Spinal cord (tissue), 10 donors: ENCODE data around the gene SLBP. TPM values are rescaled to one million over a fixed set of nuclear protein-coding genes. Genes with fewer than 3 reads are reported as not detected.

Source experiments
- DNase-seq, 6 donors: peaks; one replicate each; pipeline versions ENCODE4 v3.0.0 to v3.0.0-alpha.2; 2013 to 2015; ENCODE audit warnings: low spot score in 6 of 6, low read depth in 4 of 6
- H3K27ac ChIP-seq: one replicate; pipeline ENCODE4 v1.5.1; 2013; ENCODE audit warnings: low read depth, low read length, control low read depth
- H3K27me3 ChIP-seq: one replicate; pipeline ENCODE4 v1.6.1; 2013; ENCODE audit warnings: low read length; ENCODE audit not compliant: control insufficient read depth, insufficient read depth
- H3K36me3 ChIP-seq: one replicate; pipeline ENCODE4 v1.6.1; 2013; ENCODE audit warnings: low read length; ENCODE audit not compliant: control insufficient read depth, insufficient read depth
- H3K4me1 ChIP-seq: one replicate; pipeline ENCODE4 v1.6.1; 2013; ENCODE audit warnings: low read length; ENCODE audit not compliant: control insufficient read depth, insufficient read depth
- H3K4me3 ChIP-seq: one replicate; pipeline ENCODE4 v1.5.1; 2013; ENCODE audit warnings: low read depth, low read length, control low read depth
- H3K9me3 ChIP-seq: one replicate; pipeline ENCODE4 v1.6.1; 2013; ENCODE audit warnings: low read length; ENCODE audit not compliant: control insufficient read depth, insufficient read depth
- WGBS: methylation state at CpG from one replicate; pipeline ENCODE4 v1.1.5; 2013; ENCODE audit warnings: missing lambda C conversion rate; ENCODE audit not compliant: insufficient coverage; 5-methylcytosine and 5-hydroxymethylcytosine counted together
- polyA plus RNA-seq, 2 donors: library from polyadenylated mRNA; unstranded; fragments of 120-200 nt; gene quantifications; one replicate each; pipeline ENCODE4 v1.2.1, GENCODE V29; 2013; ENCODE audit not compliant: insufficient read length in 2 of 2
- total RNA-seq, 2 donors: library from RNA; depleted of rRNA in 1 of 2; stranded (reverse); fragments of 120-200 nt in 1 of 2; fragments of >200 nt in 1 of 2; gene quantifications; one replicate each; pipeline versions ENCODE4 v1.2.3 to v1.2.4, GENCODE V29; 2013 to 2014
- donor health status: healthy.

Gene SLBP
- total and polyA plus RNA-seq, 4 donors, result 37.0 to 59.9 (median 56.4) TPM

DNA sequence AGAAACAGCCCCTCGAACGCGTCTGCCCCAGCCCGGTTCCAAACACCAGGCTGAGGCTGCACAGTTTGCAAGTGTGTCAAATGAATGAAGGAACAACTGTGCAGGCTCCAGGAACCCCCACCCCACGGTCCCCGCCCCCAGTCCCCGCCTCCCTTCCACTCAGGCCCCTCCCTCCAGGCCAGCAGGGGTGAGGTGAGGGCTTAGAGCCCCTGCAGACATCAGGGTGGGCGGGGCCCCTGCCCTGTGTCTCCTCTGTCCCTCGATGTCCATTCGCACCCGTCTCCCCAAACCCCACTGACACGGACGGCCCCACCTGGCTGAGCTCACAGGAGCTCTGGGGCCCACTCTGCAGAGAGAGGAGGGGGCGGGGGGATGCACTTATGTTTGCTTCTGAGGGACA is 37.7 kb upstream of the SLBP start:
- no peak for DNase-seq
- peaks cover 23% of the 10 kb centered on the region for H3K36me3 ChIP-seq
- H3K9me3 ChIP-seq, result no peaks in the 10 kb centered on the region
- no peak overlapping the region for H3K27ac ChIP-seq
- no peak overlapping the region for H3K4me3 ChIP-seq
- H3K4me1 ChIP-seq, result peaks cover 47% of the 10 kb centered on the region
- 67% methylated on average over 7 of the region's 14 CpGs for WGBS
- no peaks in the 10 kb centered on the region for H3K27me3 ChIP-seq

DNA sequence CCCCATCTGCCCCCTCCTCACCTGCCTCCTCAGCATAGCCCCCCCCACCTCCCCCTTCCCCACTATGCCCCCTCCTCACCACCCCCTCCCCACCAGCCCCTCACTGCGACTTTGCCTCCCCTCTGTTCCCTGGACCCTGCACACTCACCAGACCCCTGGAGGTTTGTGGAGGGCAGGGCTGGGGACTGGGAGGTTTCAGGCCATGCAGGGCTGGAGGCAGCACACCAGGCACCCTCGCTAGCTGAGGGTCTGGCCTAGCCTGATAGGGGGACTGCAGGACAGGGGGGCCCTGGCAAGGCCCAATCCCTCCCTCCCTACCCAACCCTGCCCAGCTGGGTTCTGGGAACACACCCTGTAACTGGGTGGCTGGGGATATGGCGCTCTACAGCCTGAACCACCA is 37.3 kb upstream of the SLBP start:
- peaks cover 47% of the 10 kb centered on the region for H3K4me1 ChIP-seq
- H3K27me3 ChIP-seq, result no peaks in the 10 kb centered on the region
- no peaks in the 10 kb centered on the region for H3K9me3 ChIP-seq
- 89% methylated on average over 1 of the region's 3 CpGs for WGBS
- DNase-seq, result no peak
- no peak overlapping the region for H3K27ac ChIP-seq
- H3K36me3 ChIP-seq, result peaks cover 28% of the 10 kb centered on the region
- no peak overlapping the region for H3K4me3 ChIP-seq

DNA sequence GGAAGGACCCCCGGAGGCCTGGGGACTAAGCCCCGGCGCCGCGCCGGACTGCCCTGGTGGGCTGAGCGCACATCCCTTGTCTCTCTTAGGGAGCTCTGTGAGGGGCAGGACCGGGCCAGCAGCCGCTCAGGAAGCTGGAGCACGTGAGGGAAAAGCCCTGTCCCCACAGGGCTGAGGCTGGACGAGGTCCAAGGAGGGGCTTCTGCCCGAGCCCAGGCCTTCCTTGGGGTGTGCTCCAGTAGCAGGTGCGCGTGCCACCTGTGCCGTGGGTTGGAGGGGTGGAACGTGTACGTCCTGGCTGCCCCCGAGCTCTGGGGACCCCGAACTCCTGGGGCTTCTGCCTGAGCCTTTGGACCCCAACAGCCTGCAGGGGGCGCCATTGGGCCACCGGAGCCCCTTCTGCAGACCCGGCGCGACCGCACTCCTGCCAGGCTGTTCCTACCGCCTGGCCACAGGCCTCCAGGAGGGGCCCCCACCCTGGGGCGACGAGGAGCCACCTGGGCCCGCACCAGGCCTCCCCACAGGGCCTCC is 36.4 kb upstream of the SLBP start:
- Histone ChIP-seq H3K36me3 (peaks cover 36% of the 10 kb centered on the region), H3K27me3 (no peaks in the 10 kb centered on the region), H3K9me3 (no peaks in the 10 kb centered on the region), H3K4me3 (no peak overlapping the region), H3K27ac (no peak overlapping the region), H3K4me1 (peaks cover 42% of the 10 kb centered on the region)
- peak in 3 of 6 donors; percentile 54 to 83 (median 67) for DNase-seq
- WGBS, result 6% methylated on average over 26 of the region's 29 CpGs

DNA sequence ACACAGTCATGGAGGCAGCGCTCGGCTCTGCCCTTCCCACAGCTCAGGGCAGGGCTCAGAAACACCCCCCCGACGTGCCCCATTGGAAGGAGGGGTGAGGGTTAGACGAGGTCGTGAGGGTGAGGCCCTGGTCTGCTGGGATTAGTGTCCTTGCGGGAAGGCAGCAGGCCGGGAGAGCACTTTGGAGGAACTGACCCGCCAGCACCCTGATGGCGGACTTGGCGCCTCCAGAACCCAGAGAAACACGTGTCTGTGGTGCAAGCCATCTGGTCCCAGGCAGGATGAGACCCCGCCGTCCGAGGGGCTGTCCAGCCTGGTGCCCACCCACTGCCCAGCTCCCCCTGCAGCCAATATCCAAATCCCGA is 35.5 kb upstream of the SLBP start:
- peaks cover 38% of the 10 kb centered on the region for H3K4me1 ChIP-seq
- H3K9me3 ChIP-seq, result no peaks in the 10 kb centered on the region
- 83% methylated on average over 15 of the region's 16 CpGs for WGBS
- peaks cover 37% of the 10 kb centered on the region for H3K36me3 ChIP-seq
- H3K27ac ChIP-seq, result no peak overlapping the region
- no peak overlapping the region for H3K4me3 ChIP-seq
- no peaks in the 10 kb centered on the region for H3K27me3 ChIP-seq
- no peak for DNase-seq

DNA sequence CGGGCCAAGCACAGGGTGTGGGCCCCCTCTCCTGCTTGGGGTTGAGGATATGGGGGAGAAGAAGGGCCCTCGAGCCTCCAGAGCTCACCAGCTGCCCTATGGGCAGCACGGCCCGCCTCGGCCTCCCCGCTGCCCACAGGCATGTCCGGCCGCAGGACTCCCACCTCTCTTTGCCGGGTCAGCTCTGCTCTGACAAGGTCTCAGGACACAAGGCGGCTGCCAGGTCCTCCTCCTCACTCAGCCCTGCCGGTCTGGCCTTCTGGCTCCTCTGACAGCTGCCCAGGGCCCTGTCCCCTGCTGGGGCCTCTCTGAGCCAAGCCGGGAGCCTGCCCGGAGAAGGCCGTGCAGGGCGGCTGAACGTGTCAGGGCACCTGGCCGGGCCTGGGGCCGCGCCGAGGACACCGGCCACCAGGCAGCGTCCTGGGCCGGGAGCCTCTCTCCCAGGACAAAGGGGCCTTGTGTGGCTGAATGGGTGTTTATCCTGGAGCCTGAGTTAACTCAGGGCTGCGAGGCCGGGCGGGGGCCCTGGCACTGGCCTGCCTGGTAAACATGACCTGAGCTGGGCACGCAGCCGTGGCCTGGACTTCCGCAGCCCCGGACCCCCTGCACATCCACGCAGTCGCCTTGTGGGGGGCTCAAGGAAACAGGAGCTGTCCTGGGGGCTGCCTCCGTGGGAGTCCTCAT is 34.9 kb upstream of the SLBP start:
- H3K4me3 ChIP-seq, result no peak overlapping the region
- peaks cover 32% of the 10 kb centered on the region for H3K4me1 ChIP-seq
- peak in 2 of 6 donors; percentile 22 to 36 for DNase-seq
- no peaks in the 10 kb centered on the region for H3K9me3 ChIP-seq
- no peak overlapping the region for H3K27ac ChIP-seq
- H3K27me3 ChIP-seq, result no peaks in the 10 kb centered on the region
- WGBS, result 50% methylated on average over 30 of the region's 33 CpGs
- peaks cover 36% of the 10 kb centered on the region for H3K36me3 ChIP-seq

DNA sequence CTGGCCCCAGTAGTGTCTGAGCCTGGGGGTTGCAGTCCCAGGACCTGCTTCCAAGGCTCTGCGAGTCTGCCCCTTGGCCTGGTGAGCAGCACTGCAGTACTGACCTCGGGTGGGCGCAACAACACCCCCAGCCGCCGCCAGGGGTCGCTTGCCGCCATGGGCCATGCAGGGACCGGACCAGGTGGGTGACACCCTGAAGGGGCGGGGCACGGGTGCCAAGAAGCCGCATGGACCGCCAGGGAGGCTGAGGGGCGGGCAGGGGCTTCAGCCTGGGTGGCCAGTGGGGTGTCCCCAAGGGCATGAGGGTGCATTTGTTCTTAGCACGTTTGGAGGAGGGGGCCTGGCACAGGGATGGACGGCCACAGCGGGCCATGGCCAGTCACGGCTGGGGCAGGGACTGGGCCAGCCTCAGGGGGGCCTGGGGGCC is 34.2 kb upstream of the SLBP start:
- H3K4me1 ChIP-seq, result peaks cover 31% of the 10 kb centered on the region
- H3K4me3 ChIP-seq, result no peak overlapping the region
- peaks cover 43% of the 10 kb centered on the region for H3K36me3 ChIP-seq
- H3K27me3 ChIP-seq, result no peaks in the 10 kb centered on the region
- DNase-seq, result peak in 2 of 6 donors; percentile 71 to 74
- no peaks in the 10 kb centered on the region for H3K9me3 ChIP-seq
- no peak overlapping the region for H3K27ac ChIP-seq
- 19% methylated on average over 16 of the region's 17 CpGs for WGBS

DNA sequence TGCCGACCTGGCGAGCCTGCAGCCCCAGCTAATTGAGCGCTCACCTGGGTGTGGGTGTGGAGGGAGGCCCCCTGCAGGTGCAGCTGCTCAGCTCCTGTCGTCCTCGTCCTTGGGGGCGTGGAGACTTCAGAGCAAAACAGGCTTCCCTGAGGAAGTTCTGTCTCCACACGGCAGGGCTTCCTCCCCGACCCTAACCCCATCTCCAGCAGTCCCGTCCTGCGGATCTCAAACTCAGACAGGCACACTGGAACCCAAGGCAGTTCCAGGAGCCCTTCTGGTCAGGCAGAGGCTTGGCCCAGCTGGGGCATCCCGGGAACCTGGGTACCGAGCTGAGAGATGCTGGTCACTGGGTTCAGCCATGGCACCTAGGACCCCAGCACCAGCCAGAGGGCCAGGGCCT is 33.6 kb upstream of the SLBP start:
- no peak for DNase-seq
- WGBS, result 77% methylated on average over 10 of the region's 12 CpGs
- Histone ChIP-seq H3K27ac (no peak overlapping the region), H3K4me3 (no peak overlapping the region), H3K9me3 (no peaks in the 10 kb centered on the region), H3K4me1 (peaks cover 31% of the 10 kb centered on the region), H3K27me3 (no peaks in the 10 kb centered on the region), H3K36me3 (peaks cover 49% of the 10 kb centered on the region)

DNA sequence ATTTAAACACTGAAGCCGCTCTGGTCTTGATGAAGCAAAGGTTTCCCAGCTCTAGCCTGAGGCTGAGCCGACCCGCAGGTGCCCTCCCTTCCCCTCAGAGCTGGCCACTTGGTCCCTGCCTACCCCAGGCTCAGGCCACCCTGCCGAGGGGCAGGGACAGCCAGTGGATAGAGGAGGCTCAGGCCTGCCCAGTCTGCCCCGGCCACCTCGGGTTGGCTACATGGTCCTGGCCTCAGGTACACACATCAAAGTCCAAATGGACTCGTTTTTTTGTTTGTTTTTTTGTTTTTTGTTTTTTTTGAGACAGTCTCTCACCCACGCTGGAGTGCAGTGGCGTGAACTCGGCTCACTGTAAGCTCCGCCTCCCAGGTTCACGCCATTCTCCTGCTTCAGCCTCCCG is 33.0 kb upstream of the SLBP start:
- H3K9me3 ChIP-seq, result no peaks in the 10 kb centered on the region
- no peaks in the 10 kb centered on the region for H3K27me3 ChIP-seq
- WGBS, result 88% methylated on average over 9 of the region's 13 CpGs
- peaks cover 54% of the 10 kb centered on the region for H3K36me3 ChIP-seq
- DNase-seq, result no peak
- no peak overlapping the region for H3K27ac ChIP-seq
- peaks cover 31% of the 10 kb centered on the region for H3K4me1 ChIP-seq
- H3K4me3 ChIP-seq, result no peak overlapping the region

DNA sequence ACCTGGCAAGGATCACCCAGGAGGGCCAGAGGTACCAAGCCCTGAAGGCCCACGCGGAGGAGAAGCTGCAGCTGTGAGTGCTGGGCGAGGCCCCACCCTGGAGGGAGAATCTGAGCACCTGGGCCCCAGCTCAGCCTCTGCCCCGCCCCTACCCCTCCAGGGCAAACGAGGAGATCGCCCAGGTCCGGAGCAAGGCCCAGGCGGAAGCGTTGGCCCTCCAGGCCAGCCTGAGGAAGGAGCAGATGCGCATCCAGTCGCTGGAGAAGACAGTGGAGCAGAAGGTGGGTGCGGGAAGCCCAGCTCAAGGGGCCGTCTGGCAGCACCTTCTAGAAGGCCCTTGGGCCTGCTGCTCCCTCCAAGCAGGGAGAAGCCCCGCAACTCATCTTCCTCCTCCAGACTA is 32.4 kb upstream of the SLBP start:
- peaks cover 31% of the 10 kb centered on the region for H3K4me1 ChIP-seq
- H3K27ac ChIP-seq, result no peak overlapping the region
- no peaks in the 10 kb centered on the region for H3K27me3 ChIP-seq
- peaks cover 60% of the 10 kb centered on the region for H3K36me3 ChIP-seq
- WGBS, result 91% methylated on average over 13 of the region's 14 CpGs
- DNase-seq, result no peak
- no peak overlapping the region for H3K4me3 ChIP-seq
- no peaks in the 10 kb centered on the region for H3K9me3 ChIP-seq

DNA sequence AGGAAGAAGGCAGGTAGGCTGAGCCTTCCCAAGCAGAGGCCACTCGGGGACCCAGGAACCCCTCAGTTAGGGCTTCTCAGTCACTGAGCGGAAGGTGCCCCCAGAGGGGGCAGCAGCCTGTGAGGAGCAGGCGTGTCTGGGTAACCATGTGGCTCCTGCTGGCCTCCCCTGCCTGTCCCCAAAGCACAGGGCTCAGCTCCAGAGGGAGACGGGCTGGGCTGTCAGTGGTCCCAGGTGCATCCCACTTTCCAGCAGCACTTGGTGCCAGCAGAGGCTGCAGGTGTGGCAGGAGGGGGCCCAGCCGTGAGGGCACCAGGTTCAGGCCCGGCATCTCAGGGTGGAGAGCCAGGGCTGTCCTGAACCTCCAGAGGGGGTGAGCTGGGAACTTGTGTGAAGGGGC is 31.9 kb upstream of the SLBP start:
- WGBS, result 93% methylated on average over 6 of the region's 6 CpGs
- H3K4me3 ChIP-seq, result no peak overlapping the region
- H3K36me3 ChIP-seq, result peaks cover 65% of the 10 kb centered on the region
- H3K27me3 ChIP-seq, result no peaks in the 10 kb centered on the region
- no peak for DNase-seq
- no peak overlapping the region for H3K27ac ChIP-seq
- H3K9me3 ChIP-seq, result no peaks in the 10 kb centered on the region
- H3K4me1 ChIP-seq, result peaks cover 31% of the 10 kb centered on the region
